Osteocyte (in vitro differentiated cells): ENCODE data around the gene ABCF2. TPM values are rescaled to one million over a fixed set of nuclear protein-coding genes. Genes with fewer than 3 reads are reported as not detected.

Experiments used
- DNase-seq: peaks from one replicate; pipeline ENCODE4 v3.0.0; 2021; ENCODE audit warnings: mixed read lengths; ENCODE audit not compliant: unreplicated experiment; ENCODE audit errors: extremely low spot score
- H3K27ac Mint-ChIP-seq: one replicate; pipeline ENCODE4 v1.8.0; 2021; ENCODE audit warnings: mild to moderate bottlenecking, mixed read lengths; ENCODE audit not compliant: unreplicated experiment
- H3K27me3 Mint-ChIP-seq: one replicate; pipeline ENCODE4 v1.8.0; 2021; ENCODE audit warnings: mixed read lengths; ENCODE audit not compliant: unreplicated experiment
- H3K36me3 Mint-ChIP-seq: one replicate; pipeline ENCODE4 v1.8.0; 2021; ENCODE audit warnings: mixed read lengths; ENCODE audit not compliant: unreplicated experiment
- H3K4me1 Mint-ChIP-seq: one replicate; pipeline ENCODE4 v1.8.0; 2021; ENCODE audit warnings: mixed read lengths; ENCODE audit not compliant: unreplicated experiment
- H3K4me3 Mint-ChIP-seq: one replicate; pipeline ENCODE4 v1.8.0; 2021; ENCODE audit warnings: mild to moderate bottlenecking, moderate library complexity, mixed read lengths; ENCODE audit not compliant: unreplicated experiment
- H3K9me3 Mint-ChIP-seq: one replicate; pipeline ENCODE4 v1.8.0; 2021; ENCODE audit warnings: mixed read lengths; ENCODE audit not compliant: unreplicated experiment
- total RNA-seq: library from RNA; stranded (reverse); gene quantifications from 2 replicates; pipeline ENCODE4 v1.2.1, GENCODE V29; 2021
- TF ChIP-seq, protein P1 (sequence below): fragments of 200-600 bp; sonication (generic); IDR thresholded peaks from 2 replicates; pipeline ENCODE4 v1.5.0; 2021; ENCODE audit warnings: antibody characterized with exemption, mild to moderate bottlenecking, moderate library complexity

ABCF2 gene
- total RNA-seq, 1 donor from 2014 or later: 43.9 TPM

DNA sequence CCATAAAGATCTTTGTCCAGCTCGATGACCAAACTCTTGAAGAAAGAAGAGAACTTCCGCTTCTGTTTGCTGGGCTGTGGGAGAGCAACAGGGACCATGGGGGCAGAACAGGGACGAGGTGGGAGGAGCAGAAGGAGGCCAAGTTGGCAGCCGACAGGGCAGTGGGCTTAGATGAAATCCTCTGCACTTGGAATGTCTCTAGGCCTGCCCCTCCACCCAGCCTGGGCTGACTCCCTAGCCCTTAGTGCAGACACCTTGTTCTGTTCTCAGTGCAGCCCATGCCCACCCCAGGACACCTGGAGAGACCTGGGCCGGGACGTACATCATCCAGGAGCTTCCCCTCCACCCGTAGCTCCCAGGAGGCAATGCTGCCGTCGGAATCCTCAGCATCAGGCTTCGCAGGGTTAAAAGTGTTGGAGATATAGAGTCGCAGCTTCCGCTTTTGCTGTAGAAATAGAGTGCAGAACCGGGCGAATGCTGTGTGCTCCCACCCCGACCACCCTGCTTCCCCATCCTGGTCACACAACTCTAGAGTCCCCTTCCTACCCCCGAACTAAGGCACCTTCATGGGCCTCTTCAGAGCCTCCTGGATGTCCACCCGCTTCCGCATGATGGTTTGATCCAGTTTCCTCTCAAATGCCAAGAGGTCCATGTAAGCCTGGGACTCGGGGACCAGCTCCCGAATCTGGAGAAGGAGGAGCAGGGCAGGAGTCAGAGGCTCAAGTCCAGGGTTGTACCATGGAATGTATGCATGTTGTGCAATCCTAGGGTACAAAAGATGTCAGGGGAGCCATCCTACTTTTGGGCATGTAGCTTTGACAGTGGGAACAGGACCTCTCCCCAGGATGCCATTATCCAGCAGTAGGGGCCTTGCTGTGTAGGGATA lies 15.4 kb upstream of the ABCF2 start:
- H3K27ac Mint-ChIP-seq: no peak overlapping the region
- H3K36me3 Mint-ChIP-seq: peaks cover 23% of the 10 kb centered on the region
- H3K27me3 Mint-ChIP-seq: no peaks in the 10 kb centered on the region
- peaks cover 30% of the 10 kb centered on the region for H3K4me1 Mint-ChIP-seq
- DNase-seq: no peak
- TF ChIP-seq, protein P1, sequence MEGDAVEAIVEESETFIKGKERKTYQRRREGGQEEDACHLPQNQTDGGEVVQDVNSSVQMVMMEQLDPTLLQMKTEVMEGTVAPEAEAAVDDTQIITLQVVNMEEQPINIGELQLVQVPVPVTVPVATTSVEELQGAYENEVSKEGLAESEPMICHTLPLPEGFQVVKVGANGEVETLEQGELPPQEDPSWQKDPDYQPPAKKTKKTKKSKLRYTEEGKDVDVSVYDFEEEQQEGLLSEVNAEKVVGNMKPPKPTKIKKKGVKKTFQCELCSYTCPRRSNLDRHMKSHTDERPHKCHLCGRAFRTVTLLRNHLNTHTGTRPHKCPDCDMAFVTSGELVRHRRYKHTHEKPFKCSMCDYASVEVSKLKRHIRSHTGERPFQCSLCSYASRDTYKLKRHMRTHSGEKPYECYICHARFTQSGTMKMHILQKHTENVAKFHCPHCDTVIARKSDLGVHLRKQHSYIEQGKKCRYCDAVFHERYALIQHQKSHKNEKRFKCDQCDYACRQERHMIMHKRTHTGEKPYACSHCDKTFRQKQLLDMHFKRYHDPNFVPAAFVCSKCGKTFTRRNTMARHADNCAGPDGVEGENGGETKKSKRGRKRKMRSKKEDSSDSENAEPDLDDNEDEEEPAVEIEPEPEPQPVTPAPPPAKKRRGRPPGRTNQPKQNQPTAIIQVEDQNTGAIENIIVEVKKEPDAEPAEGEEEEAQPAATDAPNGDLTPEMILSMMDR: no peak
- no peak overlapping the region for H3K4me3 Mint-ChIP-seq
- no peaks in the 10 kb centered on the region for H3K9me3 Mint-ChIP-seq

DNA sequence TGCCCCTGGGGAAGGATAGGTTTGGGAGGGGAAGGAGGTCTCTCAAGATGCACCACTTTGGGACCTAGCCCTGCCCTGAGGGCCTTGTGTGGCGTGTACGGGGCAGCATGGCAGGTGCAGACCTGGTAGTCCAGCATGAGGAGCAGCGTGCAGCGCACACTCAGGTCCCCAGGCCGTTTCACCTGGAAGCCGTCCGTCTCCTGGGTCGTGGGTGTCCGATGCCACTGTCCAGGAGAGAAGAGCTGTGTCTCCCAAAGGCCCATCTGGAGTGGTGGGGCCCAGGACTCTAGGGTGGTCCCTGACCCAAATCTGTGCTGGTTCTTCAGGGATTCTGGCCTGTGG lies 14.7 kb upstream of the ABCF2 start:
- no peak for DNase-seq
- Mint-ChIP-seq H3K9me3 (no peaks in the 10 kb centered on the region), H3K4me3 (no peak overlapping the region), H3K27ac (no peak overlapping the region), H3K4me1 (peaks cover 23% of the 10 kb centered on the region), H3K36me3 (peaks cover 29% of the 10 kb centered on the region), H3K27me3 (no peaks in the 10 kb centered on the region)
- TF ChIP-seq, protein P1: no peak

DNA sequence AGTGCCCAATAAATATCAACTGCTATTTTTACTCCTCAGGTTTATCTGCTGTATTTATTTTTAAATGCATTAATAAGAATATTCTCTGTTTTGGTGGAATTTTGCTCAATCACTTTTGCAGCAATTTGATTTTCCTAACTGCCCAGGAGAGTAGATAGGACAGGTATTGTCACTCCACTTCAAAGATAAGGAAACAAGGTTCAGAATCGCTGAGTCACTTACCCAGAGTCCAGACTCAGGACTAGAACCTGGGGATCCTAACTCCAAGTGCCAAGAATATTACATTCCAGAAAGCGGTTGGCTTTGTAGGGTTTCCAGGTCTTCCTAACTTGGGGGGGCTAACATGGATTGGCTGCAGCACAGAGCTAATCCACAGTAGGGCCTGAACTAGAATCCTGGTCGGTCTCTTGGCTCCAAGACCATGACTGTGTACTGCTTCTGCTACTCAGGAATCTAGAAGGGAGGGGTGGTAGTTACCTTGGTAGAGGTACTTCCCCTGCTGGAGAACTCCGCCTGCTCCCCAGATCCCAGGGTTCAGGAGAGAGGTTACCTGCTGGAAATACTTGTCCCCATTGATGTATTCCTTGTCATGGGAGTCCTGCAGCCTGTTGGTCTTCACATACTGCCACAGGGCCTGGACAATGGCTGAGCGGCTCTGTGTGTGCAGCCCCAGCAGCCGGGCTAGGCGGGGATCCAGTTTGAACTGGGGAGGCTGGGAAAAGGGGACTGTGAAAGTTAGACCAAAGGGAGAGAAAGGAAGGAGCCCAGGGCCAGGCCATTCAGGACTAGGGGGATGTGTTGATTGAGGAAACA lies 14.1 kb upstream of the ABCF2 start:
- TF ChIP-seq, protein P1: no peak
- no peak overlapping the region for H3K4me3 Mint-ChIP-seq
- peaks cover 18% of the 10 kb centered on the region for H3K4me1 Mint-ChIP-seq
- no peak for DNase-seq
- H3K36me3 Mint-ChIP-seq: peaks cover 29% of the 10 kb centered on the region
- H3K9me3 Mint-ChIP-seq: no peaks in the 10 kb centered on the region
- peak overlapping the region; percentile 18 for H3K27ac Mint-ChIP-seq
- H3K27me3 Mint-ChIP-seq: no peaks in the 10 kb centered on the region

GRCh38 chr7:151240536-151240935 lies 13.5 kb upstream of the ABCF2 start:
- no peak overlapping the region for H3K4me3 Mint-ChIP-seq
- no peaks in the 10 kb centered on the region for H3K27me3 Mint-ChIP-seq
- TF ChIP-seq, protein P1: no peak
- H3K4me1 Mint-ChIP-seq: peaks cover 12% of the 10 kb centered on the region
- H3K9me3 Mint-ChIP-seq: no peaks in the 10 kb centered on the region
- no peak overlapping the region for H3K27ac Mint-ChIP-seq
- peaks cover 29% of the 10 kb centered on the region for H3K36me3 Mint-ChIP-seq
- no peak for DNase-seq
